Cardiac atrium fibroblast (primary cell): ENCODE results near the gene PLXND1. TPM values are rescaled to one million over a fixed set of nuclear protein-coding genes. Genes with fewer than 3 reads are reported as not detected.

Source experiments
- total RNA-seq: library from RNA; depleted of rRNA; stranded (reverse); fragments of >200 nt; gene quantifications from 2 replicates; pipeline ENCODE4 v1.2.3, GENCODE V29; 2015

Gene PLXND1, protein sequence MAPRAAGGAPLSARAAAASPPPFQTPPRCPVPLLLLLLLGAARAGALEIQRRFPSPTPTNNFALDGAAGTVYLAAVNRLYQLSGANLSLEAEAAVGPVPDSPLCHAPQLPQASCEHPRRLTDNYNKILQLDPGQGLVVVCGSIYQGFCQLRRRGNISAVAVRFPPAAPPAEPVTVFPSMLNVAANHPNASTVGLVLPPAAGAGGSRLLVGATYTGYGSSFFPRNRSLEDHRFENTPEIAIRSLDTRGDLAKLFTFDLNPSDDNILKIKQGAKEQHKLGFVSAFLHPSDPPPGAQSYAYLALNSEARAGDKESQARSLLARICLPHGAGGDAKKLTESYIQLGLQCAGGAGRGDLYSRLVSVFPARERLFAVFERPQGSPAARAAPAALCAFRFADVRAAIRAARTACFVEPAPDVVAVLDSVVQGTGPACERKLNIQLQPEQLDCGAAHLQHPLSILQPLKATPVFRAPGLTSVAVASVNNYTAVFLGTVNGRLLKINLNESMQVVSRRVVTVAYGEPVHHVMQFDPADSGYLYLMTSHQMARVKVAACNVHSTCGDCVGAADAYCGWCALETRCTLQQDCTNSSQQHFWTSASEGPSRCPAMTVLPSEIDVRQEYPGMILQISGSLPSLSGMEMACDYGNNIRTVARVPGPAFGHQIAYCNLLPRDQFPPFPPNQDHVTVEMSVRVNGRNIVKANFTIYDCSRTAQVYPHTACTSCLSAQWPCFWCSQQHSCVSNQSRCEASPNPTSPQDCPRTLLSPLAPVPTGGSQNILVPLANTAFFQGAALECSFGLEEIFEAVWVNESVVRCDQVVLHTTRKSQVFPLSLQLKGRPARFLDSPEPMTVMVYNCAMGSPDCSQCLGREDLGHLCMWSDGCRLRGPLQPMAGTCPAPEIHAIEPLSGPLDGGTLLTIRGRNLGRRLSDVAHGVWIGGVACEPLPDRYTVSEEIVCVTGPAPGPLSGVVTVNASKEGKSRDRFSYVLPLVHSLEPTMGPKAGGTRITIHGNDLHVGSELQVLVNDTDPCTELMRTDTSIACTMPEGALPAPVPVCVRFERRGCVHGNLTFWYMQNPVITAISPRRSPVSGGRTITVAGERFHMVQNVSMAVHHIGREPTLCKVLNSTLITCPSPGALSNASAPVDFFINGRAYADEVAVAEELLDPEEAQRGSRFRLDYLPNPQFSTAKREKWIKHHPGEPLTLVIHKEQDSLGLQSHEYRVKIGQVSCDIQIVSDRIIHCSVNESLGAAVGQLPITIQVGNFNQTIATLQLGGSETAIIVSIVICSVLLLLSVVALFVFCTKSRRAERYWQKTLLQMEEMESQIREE (N-terminal part only)
- total RNA-seq = 126 and 137 TPM in 2 replicates

DNA sequence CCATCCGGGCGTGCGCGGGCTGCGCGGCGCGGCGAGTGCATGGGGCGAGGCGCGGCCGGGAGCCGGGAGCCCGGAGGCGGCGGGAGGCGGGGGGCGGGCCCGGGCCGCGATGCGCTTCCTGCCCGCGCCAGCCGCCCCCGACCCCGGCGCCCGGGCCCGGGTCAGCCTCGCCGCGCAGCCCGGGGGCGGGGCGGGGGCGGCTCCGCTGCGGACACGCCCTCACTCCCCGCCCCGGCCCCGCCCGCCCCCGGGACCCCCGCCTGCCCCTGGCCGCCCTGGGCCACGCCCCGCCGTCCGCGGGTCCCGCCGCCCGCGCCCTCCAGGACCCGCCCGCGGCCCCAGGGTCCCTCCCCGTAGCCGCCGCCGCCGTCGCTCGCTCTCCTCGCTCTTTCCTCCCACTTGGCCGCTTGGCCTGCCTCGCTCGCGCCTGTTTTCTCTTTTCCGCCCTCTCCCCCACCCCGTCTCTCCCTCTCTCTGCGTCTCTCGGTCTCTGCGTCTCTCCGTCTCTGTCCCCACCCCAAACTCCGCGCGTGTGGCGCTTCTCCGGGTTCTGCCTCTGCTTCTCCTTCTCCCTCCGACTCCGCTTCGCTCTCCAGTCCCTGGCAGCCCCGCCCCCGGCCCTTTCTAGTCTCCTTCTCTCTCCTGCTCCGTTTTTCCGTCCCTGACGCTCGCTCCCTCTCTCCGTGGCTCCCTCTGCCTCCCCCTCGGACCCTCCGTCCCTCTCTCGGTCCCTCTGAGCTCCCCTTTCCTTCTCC, at the start of gene PLXND1:
Gene PLXND1 (minus strand): TSS at position 41 of the 755 bp plus-strand sequence. CDS start 37 bp downstream, at position 4.

DNA sequence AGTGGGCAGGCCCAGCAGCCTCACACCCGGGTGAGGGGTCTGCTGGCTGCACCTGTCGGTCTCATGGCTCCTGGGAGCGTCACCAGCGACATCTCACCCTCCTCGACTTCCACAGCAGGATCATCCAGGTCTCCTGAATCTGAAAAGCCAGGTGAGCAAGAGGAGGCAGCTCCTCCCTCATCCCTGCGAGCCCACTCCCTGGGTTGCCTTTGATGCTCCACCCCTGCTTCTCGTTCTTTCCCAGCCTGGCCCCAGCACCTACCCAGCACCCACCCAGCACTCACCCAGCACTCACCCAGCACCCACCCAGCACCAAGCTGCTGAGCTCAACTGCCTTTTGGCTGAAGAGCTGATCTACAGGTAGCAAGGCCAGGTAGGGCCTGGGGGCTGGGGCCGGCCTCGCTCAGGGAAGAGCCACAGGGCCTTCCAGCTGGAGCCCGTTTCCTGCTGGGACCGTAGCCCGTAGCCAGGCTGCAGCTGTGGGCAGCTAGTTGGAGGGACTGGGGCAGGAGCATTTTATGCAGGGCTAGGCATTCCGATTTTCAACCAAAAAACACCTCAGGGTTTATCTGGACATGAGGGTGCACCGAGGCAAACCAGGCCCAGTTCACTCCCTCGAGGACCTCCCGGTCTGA, 63.2 kb downstream of the PLXND1 start, which contains the start of gene H1-8:
Gene H1-8 (plus strand): TSS at position 20 of the 635 bp plus-strand sequence. CDS start 44 bp downstream, at position 64.

DNA sequence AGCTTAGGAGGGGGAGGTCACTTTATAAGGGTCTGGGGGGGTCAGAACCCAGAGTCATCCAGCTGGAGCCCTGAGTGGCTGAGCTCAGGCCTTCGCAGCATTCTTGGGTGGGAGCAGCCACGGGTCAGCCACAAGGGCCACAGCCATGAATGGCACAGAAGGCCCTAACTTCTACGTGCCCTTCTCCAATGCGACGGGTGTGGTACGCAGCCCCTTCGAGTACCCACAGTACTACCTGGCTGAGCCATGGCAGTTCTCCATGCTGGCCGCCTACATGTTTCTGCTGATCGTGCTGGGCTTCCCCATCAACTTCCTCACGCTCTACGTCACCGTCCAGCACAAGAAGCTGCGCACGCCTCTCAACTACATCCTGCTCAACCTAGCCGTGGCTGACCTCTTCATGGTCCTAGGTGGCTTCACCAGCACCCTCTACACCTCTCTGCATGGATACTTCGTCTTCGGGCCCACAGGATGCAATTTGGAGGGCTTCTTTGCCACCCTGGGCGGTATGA, 77.8 kb downstream of the PLXND1 start, which contains the start of gene RHO:
Gene RHO (plus strand): TSS at position 51 of the 512 bp plus-strand sequence. CDS start 95 bp downstream, at position 146.

Other genes with a start within 250 kb of the PLXND1 start
- not detected in 2 replicates for gene EFCAB12, start 178.0 kb downstream of the PLXND1 start, total RNA-seq
- gene MBD4, start 166.7 kb downstream of the PLXND1 start, total RNA-seq = 20.0 and 21.1 TPM in 2 replicates
- 7.5 and 13.9 TPM in 2 replicates for gene IFT122, start 166.5 kb downstream of the PLXND1 start, total RNA-seq
- not detected in 2 replicates for gene RHO, start 78.0 kb downstream of the PLXND1 start, total RNA-seq
- gene H1-8, start 63.5 kb downstream of the PLXND1 start, total RNA-seq = not detected in 2 replicates